Uterus (tissue), 4 donors: ENCODE measurements around the gene GABRG3. TPM values are rescaled to one million over a fixed set of nuclear protein-coding genes. Genes with fewer than 3 reads are reported as not detected.

ENCODE experiments used
- DNase-seq, 2 donors: peaks; one replicate each; pipeline ENCODE4 v3.0.0-alpha.2; 2019 to 2020
- H3K27ac ChIP-seq, 2 donors: fragments of 200-600 bp; sonication (generic); 1 replicate in 1 of 2; 2 replicates in 1 of 2; pipeline ENCODE4 v1.5.1; 2016 to 2018
- H3K27me3 ChIP-seq, 2 donors: fragments of 200-600 bp; sonication (generic); one replicate each; pipeline ENCODE4 v1.5.1; 2018 to 2019; ENCODE audit warnings: control low read depth in 1 of 2
- H3K36me3 ChIP-seq, 2 donors: fragments of 200-600 bp; sonication (generic); one replicate each; pipeline ENCODE4 v1.5.1; 2019; ENCODE audit warnings: control low read depth in 1 of 2
- H3K4me1 ChIP-seq, 2 donors: fragments of 200-600 bp; sonication (generic); one replicate each; pipeline ENCODE4 v1.5.1; 2018 to 2019; ENCODE audit warnings: control low read depth in 1 of 2
- H3K4me3 ChIP-seq, 2 donors: fragments of 200-600 bp; sonication (generic); 1 replicate in 1 of 2; 2 replicates in 1 of 2; pipeline ENCODE4 v1.5.1; 2018 to 2019; ENCODE audit warnings: mild to moderate bottlenecking in 1 of 2
- H3K9me3 ChIP-seq, 2 donors: fragments of 200-600 bp; sonication (generic); one replicate each; pipeline ENCODE4 v1.5.1; 2019; ENCODE audit warnings: control low read depth in 1 of 2
- CTCF ChIP-seq, 4 experiments: fragments of 200-600 bp in 2 of 4; fragments of 450-650 bp in 2 of 4; sonication (generic) in 2 of 4; IDR thresholded peaks; one replicate each; pipeline ENCODE4 v1.5.1; 2016 to 2019; ENCODE audit warnings: antibody characterized with exemption in 4 of 4, mild to moderate bottlenecking in 2 of 4, moderate library complexity in 1 of 4
- POLR2A ChIP-seq, 2 donors: fragments of 450-650 bp; IDR thresholded peaks; one replicate each; pipeline ENCODE4 v1.6.1; 2016; ENCODE audit warnings: antibody characterized with exemption in 2 of 2, mild to moderate bottlenecking in 1 of 2, moderate library complexity in 1 of 2
- intact Hi-C: fragments of 100-400 bp; cut with DNase I; formaldehyde crosslinking; loops from one replicate; pipeline ENCODE4 v1.15.1; 2023; ENCODE audit warnings: low total_unique reads
- total RNA-seq, 4 donors: library from RNA; depleted of rRNA in 3 of 4; stranded (reverse); fragments of >200 nt in 3 of 4; gene quantifications; one replicate each; pipeline versions ENCODE4 v1.1.0 to v1.2.4, GENCODE V29; 2014 to 2023
- donor health status: DM: yes; HTN: yes; CAD: no.

Gene GABRG3
- total RNA-seq, 4 donors from 2014 or later, result 3.0 TPM; not detected in 3

GRCh38 chr15:27573805-27574485, 603.0 kb downstream of the GABRG3 start:
- DNase-seq, result no peak
- intact Hi-C loops, result no loop called here

DNA sequence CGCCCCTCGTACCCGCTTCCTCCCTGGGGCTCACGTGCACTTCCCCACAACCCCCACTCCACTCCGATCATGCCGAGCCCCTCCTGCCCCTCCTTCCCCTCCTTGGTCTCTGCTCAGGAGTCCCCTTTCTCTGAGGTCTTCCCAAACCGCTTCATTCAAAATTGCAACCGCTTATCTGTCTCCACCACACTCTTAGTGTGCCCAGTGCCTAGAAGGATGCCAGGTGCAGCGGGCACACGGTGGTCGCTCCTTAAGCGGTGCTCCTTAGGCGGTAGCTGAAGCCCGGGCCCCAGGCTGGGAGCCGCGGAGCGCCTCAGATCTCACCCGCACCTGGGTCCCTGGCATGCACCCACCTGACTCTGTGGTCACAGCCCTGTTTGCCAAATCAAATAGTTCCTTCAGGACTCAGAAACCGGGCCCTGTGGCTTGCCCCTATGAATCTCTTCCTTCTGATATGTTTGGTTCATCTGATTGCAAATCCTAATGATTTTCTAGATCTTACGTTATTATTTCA, 603.6 kb downstream of the GABRG3 start:
- Histone ChIP-seq H3K27ac (no peak overlapping the region), H3K36me3 (no peaks in the 10 kb centered on the region), H3K4me1 (no peaks in the 10 kb centered on the region), H3K27me3 (no peaks in the 10 kb centered on the region), H3K4me3 (no peak overlapping the region), H3K9me3 (no peaks in the 10 kb centered on the region)
- intact Hi-C loops, result no loop called here
- DNase-seq, result no peak
- no peak for TF ChIP-seq CTCF (IDR thresholded peaks at IDR 0.05)
- no peak for TF ChIP-seq POLR2A (IDR thresholded peaks at IDR 0.05)

More at GRCh38 chr15:27573805-27574485, 603.0 kb downstream of the GABRG3 start:
- no peaks in the 10 kb centered on the region for H3K4me1 ChIP-seq
- H3K9me3 ChIP-seq, result no peaks in the 10 kb centered on the region
- H3K27me3 ChIP-seq, result no peaks in the 10 kb centered on the region
- TF ChIP-seq CTCF (IDR thresholded peaks at IDR 0.05), result no peak
- TF ChIP-seq POLR2A (IDR thresholded peaks at IDR 0.05), result no peak
- no peak overlapping the region for H3K4me3 ChIP-seq
- H3K27ac ChIP-seq, result no peak overlapping the region
- H3K36me3 ChIP-seq, result no peaks in the 10 kb centered on the region

DNA sequence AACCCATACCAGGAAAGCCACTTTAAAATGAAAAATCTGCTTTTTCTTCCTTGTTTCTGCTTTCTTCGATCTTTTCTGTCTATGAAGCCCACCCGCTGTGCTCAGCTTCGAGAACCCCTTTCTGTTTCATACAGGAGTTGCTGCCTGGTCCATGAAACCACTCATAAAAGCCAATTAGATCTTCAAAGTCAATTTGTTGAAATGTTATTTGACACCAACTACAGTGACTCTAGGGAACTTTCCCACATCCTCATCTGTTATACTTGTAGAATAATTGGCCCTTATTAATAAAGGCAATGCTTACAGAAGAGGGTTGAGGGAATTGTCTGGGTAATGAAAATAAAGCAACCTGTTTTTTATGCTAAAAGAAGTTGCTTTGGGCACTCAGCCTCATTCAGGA, 604.5 kb downstream of the GABRG3 start:
- intact Hi-C loops, result no loop called here
- H3K4me1 ChIP-seq, result no peaks in the 10 kb centered on the region
- H3K27me3 ChIP-seq, result no peaks in the 10 kb centered on the region
- no peaks in the 10 kb centered on the region for H3K36me3 ChIP-seq
- H3K9me3 ChIP-seq, result no peaks in the 10 kb centered on the region
- H3K27ac ChIP-seq, result no peak overlapping the region
- H3K4me3 ChIP-seq, result no peak overlapping the region
- no peak for TF ChIP-seq POLR2A (IDR thresholded peaks at IDR 0.05)
- TF ChIP-seq CTCF (IDR thresholded peaks at IDR 0.05), result no peak
- DNase-seq, result no peak

DNA sequence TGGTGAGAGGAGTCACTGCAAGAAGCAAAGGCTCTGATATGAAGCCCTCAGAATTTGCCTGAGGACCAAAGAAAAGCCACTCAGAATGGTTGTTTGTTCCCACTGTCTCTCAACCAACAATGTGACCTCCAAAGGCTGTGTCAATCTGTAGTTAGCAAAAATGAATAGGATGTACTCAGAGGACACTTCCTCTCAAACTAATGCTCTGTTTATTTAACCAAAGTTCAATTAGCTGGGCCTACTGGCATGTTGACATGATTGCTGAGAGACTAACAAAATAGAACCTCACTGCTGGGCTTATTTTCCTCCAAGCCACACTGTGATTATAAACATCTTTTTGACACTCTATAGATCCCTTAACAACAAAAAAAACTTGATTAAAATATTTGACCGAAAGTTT, 605.6 kb downstream of the GABRG3 start:
- intact Hi-C loops, result no loop called here
- Histone ChIP-seq H3K27me3 (no peaks in the 10 kb centered on the region), H3K4me1 (no peaks in the 10 kb centered on the region), H3K9me3 (no peaks in the 10 kb centered on the region), H3K27ac (no peak overlapping the region), H3K4me3 (no peak overlapping the region), H3K36me3 (no peaks in the 10 kb centered on the region)
- TF ChIP-seq CTCF (IDR thresholded peaks at IDR 0.05), result no peak
- TF ChIP-seq POLR2A (IDR thresholded peaks at IDR 0.05), result no peak
- DNase-seq, result no peak

GRCh38 chr15:27579738-27580137, 608.8 kb downstream of the GABRG3 start:
- Histone ChIP-seq H3K27ac (no peak overlapping the region), H3K36me3 (no peaks in the 10 kb centered on the region), H3K27me3 (no peaks in the 10 kb centered on the region), H3K4me1 (no peaks in the 10 kb centered on the region), H3K4me3 (no peak overlapping the region), H3K9me3 (no peaks in the 10 kb centered on the region)
- intact Hi-C loops, result no loop called here
- no peak for DNase-seq
- TF ChIP-seq POLR2A (IDR thresholded peaks at IDR 0.05) (no peak), CTCF (IDR thresholded peaks at IDR 0.05) (no peak)
